Activated CD4-positive, alpha-beta memory T cell treated with anti-CD3 and anti-CD28 coated beads for 36 hours (primary cell): ENCODE results near the gene KDM8. TPM values are rescaled to one million over a fixed set of nuclear protein-coding genes. Genes with fewer than 3 reads are reported as not detected.
A peak's percentile ranks its signal among the peaks of the same experiment; 100 is the strongest.

Experiments used
- CTCF ChIA-PET: fragments of 350-600 bp; sonication (Branson Sonifier 250); formaldehyde crosslinking; loops from one replicate; lab custom pipeline; 2021; ENCODE audit warnings: antibody characterized with exemption, inconsistent platforms; lab: Charles Lee
- POLR2A ChIA-PET: fragments of 350-600 bp; sonication (Branson Sonifier 250); formaldehyde crosslinking; loops from one replicate; lab custom pipeline; 2021; ENCODE audit warnings: antibody characterized with exemption; lab: Charles Lee
- DNase-seq: peaks from one replicate; pipeline ENCODE4 v3.0.0-alpha.2; 2020
- H3K27ac Mint-ChIP-seq: one replicate; pipeline ENCODE4 v1.8.0; 2021; ENCODE audit warnings: mixed read lengths
- H3K27me3 Mint-ChIP-seq: one replicate; pipeline ENCODE4 v1.8.0; 2021; ENCODE audit warnings: mixed read lengths
- H3K36me3 Mint-ChIP-seq: one replicate; pipeline ENCODE4 v1.8.0; 2021; ENCODE audit warnings: mixed read lengths
- H3K4me1 Mint-ChIP-seq: one replicate; pipeline ENCODE4 v1.8.0; 2021; ENCODE audit warnings: low read depth, mixed read lengths
- H3K4me3 Mint-ChIP-seq: one replicate; pipeline ENCODE4 v1.8.0; 2021; ENCODE audit warnings: mild to moderate bottlenecking, mixed read lengths
- H3K9me3 Mint-ChIP-seq: one replicate; pipeline ENCODE4 v1.8.0; 2021; ENCODE audit warnings: mixed read lengths
- intact Hi-C: fragments of 100-400 bp; cut with micrococcal nuclease; formaldehyde crosslinking; loops from one replicate; pipeline ENCODE4 v1.15.1; 2023
- total RNA-seq, 2 experiments: library from RNA; stranded (reverse); gene quantifications; one replicate each; pipeline ENCODE4 v1.2.3, GENCODE V29; 2021

The KDM8 gene
- total RNA-seq, 2 experiments from 2014 or later, result 8.7 to 9.7 TPM

DNA sequence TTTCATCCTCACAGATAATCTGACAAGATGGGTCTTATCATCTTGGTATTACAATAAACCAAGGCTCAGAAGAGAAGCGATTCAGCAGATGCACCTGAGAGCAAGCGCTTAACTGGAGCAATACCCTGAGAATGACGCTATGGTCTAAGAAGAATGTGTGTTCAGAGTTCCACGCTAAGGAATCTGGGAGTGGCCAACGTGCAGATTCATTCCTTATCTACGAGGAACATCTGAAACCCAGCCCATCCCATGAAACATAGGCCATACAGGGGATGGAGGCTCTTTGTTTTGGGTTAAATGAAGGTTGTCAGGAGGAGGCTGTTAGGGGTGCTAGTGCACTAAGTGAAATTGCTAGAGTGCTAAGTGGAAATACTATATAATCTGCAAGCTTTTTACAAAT, 28.5 kb upstream of the KDM8 start:
- intact Hi-C loops, result no loop called here
- DNase-seq, result no peak
- ChIA-PET POLR2A (interaction anchor here (1.0 kb wide), 1 partner anchor 232 kb away, joined by 3 read pairs; no protein-coding TSS in a partner anchor), CTCF (interaction anchor here (2.5 kb wide), 1 partner anchor 192 kb away, joined by 14 read pairs; no protein-coding TSS in a partner anchor)
- Mint-ChIP-seq H3K4me1 (peaks cover 73% of the 10 kb centered on the region), H3K4me3 (no peak overlapping the region), H3K27ac (peak overlapping the region; percentile 60), H3K9me3 (peaks cover 11% of the 10 kb centered on the region), H3K27me3 (no peaks in the 10 kb centered on the region), H3K36me3 (peaks cover 5% of the 10 kb centered on the region)

DNA sequence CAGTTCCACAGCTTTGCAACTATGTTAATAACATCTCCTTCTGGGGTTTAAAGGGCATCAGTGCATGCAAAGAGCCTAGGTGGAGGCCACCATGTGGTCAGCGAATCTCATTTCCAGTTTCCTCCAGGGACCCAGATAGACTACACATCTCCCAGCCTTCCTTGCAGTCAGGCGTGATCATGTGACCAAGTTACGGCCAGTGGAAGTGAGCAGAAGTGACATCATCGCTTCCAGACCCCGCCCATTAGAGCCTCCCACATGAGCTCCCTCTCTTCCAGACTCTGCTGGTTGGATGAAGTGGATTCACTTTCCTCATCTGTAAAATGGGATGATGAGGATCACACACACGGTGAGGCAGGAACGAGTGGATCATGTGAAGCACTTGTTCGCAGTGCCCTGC, 27.4 kb upstream of the KDM8 start:
- DNase-seq, result no peak
- Mint-ChIP-seq H3K27ac (peak overlapping the region; percentile 91), H3K4me3 (no peak overlapping the region), H3K27me3 (no peaks in the 10 kb centered on the region), H3K9me3 (peaks cover 11% of the 10 kb centered on the region), H3K36me3 (peaks cover 5% of the 10 kb centered on the region), H3K4me1 (peaks cover 64% of the 10 kb centered on the region)
- intact Hi-C loops, result no loop called here
- CTCF ChIA-PET, result interaction anchor here (1.5 to 2.2 kb wide), 3 partner anchors 20 to 192 kb away, joined by 3 to 5 read pairs (median 4); no protein-coding TSS in a partner anchor
- POLR2A ChIA-PET, result no interaction called here

DNA sequence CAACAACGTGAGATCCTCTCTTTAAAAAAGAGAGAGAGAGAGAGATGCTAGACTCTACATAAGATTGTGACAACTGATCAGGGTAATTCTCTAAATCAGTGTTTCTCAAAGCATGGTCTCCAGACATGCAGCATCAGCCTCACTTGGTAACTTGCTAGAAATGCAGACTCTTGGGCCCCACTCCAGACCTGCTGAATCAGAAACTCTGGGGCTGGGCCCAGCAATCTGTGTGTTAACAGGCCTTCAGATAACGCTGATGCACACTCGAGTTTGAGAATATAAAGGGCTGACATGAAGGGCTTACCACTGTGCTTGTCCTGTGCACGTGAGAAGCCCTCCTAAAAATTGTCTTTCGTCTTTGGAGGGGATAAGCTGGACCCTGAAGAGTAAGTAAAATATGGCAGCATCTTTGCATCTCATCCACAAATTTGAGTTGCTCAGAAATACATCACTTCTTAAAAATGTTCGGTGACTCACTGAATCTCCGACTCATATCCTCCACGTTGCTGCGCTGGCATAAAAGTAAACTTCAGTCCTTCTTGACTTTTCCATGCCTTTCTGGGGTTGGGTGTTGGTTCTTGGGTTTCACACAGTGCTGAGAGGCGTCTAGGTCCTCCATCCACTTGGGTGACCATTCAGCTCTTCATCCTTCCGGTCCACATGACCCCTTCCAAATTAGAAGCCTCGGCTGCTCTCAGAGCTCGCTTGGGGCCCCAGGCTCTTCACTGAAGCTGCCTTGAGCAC, 26.1 kb upstream of the KDM8 start:
- Mint-ChIP-seq H3K4me3 (no peak overlapping the region), H3K9me3 (peaks cover 3% of the 10 kb centered on the region), H3K4me1 (peaks cover 55% of the 10 kb centered on the region), H3K27ac (peak overlapping the region; percentile 91), H3K27me3 (no peaks in the 10 kb centered on the region), H3K36me3 (no peaks in the 10 kb centered on the region)
- intact Hi-C loops, result no loop called here
- POLR2A ChIA-PET, result no interaction called here
- CTCF ChIA-PET, result interaction anchor here (0.6 to 5.1 kb wide), 8 partner anchors 21 to 190 kb away, joined by 3 to 73 read pairs (median 12); partner anchors contain the start of gene KDM8
- DNase-seq, result peak; percentile 69

DNA sequence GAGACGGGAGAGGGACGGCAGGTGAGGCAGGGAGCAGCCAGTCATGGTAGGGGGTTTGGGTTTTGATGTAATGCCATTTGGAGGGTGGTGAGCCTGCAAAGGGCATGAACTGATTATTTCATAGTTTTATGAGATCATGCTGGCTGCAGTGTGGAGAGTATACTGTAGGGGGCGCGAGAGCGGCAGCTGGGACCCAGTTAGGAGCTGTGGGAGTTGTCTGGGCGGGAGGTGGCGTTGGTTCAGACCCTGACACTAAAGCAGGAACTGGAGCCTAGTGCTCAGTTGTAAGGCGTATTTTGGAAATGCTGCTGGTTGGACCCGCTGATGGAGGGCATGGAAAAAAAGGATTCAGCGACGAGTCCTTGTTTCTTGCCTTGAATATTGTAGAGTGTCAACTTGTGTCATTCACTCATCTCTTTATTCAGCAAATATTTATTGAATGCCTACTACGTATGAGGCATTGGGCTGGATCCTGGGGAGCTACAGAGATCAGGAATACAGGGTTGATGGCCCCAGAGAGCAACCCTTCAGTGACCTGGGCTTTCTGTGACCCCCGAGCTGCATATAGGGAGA, 23.7 kb upstream of the KDM8 start:
- peaks cover 36% of the 10 kb centered on the region for H3K4me1 Mint-ChIP-seq
- H3K27me3 Mint-ChIP-seq, result no peaks in the 10 kb centered on the region
- ChIA-PET POLR2A (interaction anchor here (0.6 to 1.7 kb wide), 7 partner anchors 10 to 1307 kb away, joined by 3 to 6 read pairs (median 3); partner anchors contain the start of genes KDM8 and NSMCE1), CTCF (interaction anchor here (0.8 to 5.1 kb wide), 45 partner anchors 8 to 277 kb away, joined by 3 to 73 read pairs (median 5); partner anchors contain the start of gene KDM8)
- peaks cover 3% of the 10 kb centered on the region for H3K9me3 Mint-ChIP-seq
- no peaks in the 10 kb centered on the region for H3K36me3 Mint-ChIP-seq
- peak overlapping the region; percentile 48 for H3K27ac Mint-ChIP-seq
- peak overlapping the region; percentile 39 for H3K4me3 Mint-ChIP-seq
- DNase-seq, result peak; percentile 94
- intact Hi-C loops, result loop anchor here (1.0 to 2.0 kb wide), 6 partner anchors 20 to 277 kb away; partner anchors contain the start of gene KDM8

DNA sequence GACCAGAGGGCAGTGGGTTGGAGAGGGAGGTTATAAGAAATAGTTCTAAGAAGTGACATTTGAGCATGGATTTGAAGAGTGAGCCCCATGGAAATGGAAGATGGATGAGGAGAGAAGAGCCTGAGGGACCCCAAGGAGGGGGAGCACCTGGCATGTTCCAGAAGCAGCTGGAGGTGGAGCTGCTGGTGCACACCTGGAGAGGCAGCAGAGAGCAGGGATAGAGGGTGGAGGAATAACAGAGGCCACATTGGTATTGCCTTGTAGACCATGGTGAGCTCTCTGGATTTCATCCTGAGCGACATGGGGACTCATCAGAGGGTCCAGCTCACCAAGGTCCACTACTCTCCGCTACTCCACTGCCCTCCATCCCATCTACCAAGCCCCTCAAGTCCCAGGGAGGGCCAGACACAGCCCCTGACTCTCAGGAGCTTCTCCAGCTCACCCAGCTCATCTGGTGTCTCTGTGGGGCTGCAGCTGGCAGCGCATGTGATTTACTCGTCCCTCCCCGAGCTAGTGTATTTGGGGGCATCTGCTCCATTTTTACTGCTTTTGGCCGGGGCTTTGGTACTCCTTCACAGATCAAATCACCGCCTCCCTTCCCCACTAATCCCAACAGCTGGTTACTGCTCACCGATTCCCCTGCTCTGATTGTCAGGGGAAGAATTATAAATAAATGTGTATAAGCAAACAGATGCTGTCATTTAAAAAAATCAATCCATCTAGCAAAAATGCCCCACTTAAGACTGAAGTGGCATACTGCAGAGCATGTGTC, 22.1 kb upstream of the KDM8 start:
- Mint-ChIP-seq H3K9me3 (peaks cover 3% of the 10 kb centered on the region), H3K4me1 (peaks cover 31% of the 10 kb centered on the region), H3K4me3 (no peak overlapping the region), H3K36me3 (no peaks in the 10 kb centered on the region), H3K27ac (no peak overlapping the region), H3K27me3 (no peaks in the 10 kb centered on the region)
- ChIA-PET POLR2A (no interaction called here), CTCF (interaction anchor here (0.6 to 5.1 kb wide), 9 partner anchors 11 to 256 kb away, joined by 3 to 73 read pairs (median 9); partner anchors contain the start of gene KDM8)
- intact Hi-C loops, result no loop called here
- no peak for DNase-seq

DNA sequence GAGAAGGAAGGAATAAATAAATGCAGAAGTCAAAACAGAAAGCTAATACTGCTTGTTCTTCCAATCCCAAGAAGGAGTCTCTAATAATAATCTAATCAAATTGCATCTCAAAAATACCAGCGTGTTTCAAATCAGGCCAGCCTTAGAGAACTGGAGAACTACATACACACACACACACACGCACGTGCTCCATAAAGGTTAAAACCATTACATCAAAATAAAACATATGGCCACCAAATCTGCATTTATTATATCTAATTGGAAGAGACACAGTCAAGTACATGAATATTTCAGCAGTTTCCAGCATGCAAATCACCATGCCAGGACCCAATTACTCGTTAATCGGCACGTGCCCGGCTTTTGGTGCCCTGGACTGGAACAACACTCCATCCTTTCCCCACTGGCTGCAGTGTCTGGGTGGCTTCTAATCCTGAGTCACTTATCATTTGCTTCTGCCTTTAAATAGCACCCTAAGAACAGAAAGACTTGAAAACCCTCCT, 20.4 kb upstream of the KDM8 start:
- H3K4me3 Mint-ChIP-seq, result no peak overlapping the region
- POLR2A ChIA-PET, result no interaction called here

DNA sequence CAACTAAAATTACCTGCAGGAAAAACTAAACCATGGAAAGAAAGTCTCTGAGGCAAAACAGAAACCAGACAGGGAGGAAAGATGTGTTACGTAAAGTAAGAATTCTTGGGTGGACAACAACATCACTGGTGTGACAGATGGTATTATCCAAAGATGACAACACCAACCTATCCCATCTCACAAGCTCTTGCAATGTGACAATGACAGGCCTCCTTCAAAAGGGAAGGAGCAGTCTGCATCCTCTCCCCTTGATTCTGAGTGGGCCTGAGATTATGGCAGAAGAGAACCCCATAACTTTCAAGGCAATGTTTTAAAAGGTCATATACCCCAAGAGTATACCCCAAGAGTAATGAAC, 17.6 kb upstream of the KDM8 start:
- Mint-ChIP-seq H3K4me1 (peaks cover 4% of the 10 kb centered on the region), H3K9me3 (peaks cover 3% of the 10 kb centered on the region), H3K4me3 (no peak overlapping the region), H3K27ac (no peak overlapping the region), H3K36me3 (no peaks in the 10 kb centered on the region), H3K27me3 (no peaks in the 10 kb centered on the region)
- CTCF ChIA-PET, result no interaction called here
- POLR2A ChIA-PET, result no interaction called here
- intact Hi-C loops, result no loop called here
- DNase-seq, result no peak

More for the DNA sequence above, 20.4 kb upstream of the KDM8 start:
- CTCF ChIA-PET, result no interaction called here
- Mint-ChIP-seq H3K27me3 (no peaks in the 10 kb centered on the region), H3K36me3 (no peaks in the 10 kb centered on the region), H3K9me3 (peaks cover 3% of the 10 kb centered on the region), H3K4me1 (peaks cover 20% of the 10 kb centered on the region), H3K27ac (no peak overlapping the region)
- intact Hi-C loops, result no loop called here
- no peak for DNase-seq

DNA sequence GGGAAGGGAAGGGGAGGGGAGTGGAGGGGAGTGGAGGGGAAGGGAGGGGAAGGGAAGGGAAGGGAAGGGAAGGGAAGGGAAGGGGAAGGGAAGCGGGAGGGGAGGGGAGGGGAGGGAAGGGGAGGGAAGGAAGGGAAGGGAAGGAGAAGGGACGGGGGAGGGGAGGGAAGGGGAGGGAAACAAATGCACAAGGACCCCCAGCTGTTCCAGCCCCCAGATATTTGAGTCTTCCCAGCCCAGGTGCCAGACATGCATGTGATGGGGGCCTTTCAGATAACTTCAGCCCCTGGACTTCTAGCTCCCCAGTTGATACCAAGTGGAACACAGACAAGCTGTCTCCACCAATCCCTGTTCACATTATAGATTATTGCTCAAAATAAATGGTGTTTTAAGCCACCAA, 14.7 kb upstream of the KDM8 start:
- Mint-ChIP-seq H3K27ac (no peak overlapping the region), H3K36me3 (no peaks in the 10 kb centered on the region), H3K9me3 (no peaks in the 10 kb centered on the region), H3K4me3 (no peak overlapping the region), H3K27me3 (no peaks in the 10 kb centered on the region), H3K4me1 (peaks cover 4% of the 10 kb centered on the region)
- DNase-seq, result no peak
- ChIA-PET CTCF (interaction anchor here (3.1 kb wide), 1 partner anchor 9 kb away, joined by 15 read pairs; no protein-coding TSS in a partner anchor), POLR2A (no interaction called here)
- intact Hi-C loops, result no loop called here

DNA sequence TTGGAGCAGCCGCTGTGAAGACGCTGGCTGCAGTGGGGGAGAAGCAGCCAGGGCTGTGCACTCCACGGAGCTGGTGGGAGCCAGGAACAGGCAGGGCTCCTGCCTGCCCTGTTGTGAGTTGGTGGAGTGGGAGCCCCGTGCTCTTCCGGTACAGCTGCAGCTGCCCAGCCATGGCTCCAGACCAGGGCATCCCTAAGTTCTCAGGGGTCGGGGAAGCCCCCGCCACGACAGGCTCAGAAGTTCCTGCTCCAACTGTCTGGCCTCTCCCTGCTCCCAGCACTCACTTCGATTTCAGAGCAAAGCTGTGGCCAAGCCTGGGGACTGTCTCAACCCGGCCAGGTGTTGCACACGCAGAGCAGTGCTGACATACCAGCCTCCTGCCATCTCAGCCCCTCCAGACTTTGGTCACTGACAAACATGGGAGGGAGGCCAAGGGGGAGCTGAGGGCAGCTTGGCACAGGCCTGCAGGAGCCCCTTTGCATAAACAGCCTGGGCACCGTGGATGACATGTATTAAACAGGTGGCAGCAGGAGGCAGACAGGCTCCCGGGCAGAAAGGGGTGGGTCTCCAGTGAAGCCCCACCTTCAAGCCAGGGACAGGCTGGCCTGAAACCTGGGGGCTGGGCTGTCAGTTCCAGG, 13.9 kb upstream of the KDM8 start:
- Mint-ChIP-seq H3K9me3 (peaks cover 3% of the 10 kb centered on the region), H3K27ac (no peak overlapping the region), H3K4me1 (peaks cover 7% of the 10 kb centered on the region), H3K4me3 (no peak overlapping the region), H3K27me3 (no peaks in the 10 kb centered on the region), H3K36me3 (no peaks in the 10 kb centered on the region)
- POLR2A ChIA-PET, result no interaction called here
- intact Hi-C loops, result no loop called here
- CTCF ChIA-PET, result interaction anchor here (3.1 kb wide), 1 partner anchor 10 kb away, joined by 15 read pairs; no protein-coding TSS in a partner anchor
- DNase-seq, result no peak

DNA sequence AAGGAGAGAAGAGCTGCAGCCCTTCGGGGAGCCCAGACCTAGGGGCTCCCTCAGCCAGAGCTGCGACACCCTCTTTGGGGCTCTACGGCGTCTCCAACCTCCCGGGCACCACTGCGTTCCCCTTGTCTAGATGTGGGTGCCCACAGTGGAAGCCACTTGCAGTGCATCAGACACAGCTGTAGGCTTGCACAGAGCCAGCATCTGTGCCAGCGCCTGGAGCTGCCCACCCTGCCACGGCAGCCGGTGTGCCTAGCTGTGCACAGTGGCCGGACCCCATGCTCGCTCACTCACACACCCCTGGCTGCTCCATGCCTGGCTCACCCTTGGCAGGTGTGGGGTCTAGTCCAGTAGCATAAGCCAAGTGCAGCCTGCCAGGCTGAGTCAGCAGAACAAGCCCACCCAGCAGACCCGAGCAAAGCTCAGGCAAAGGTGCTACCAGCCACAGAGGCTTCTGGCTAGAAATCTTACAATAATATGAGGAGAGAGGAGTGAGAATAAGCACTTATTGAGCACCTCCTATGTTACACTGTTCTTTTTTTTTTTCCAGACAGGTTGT, 12.9 kb upstream of the KDM8 start:
- Mint-ChIP-seq H3K4me1 (peaks cover 16% of the 10 kb centered on the region), H3K4me3 (no peak overlapping the region), H3K27ac (no peak overlapping the region), H3K9me3 (peaks cover 11% of the 10 kb centered on the region), H3K27me3 (no peaks in the 10 kb centered on the region), H3K36me3 (no peaks in the 10 kb centered on the region)
- ChIA-PET POLR2A (no interaction called here), CTCF (interaction anchor here (3.1 kb wide), 1 partner anchor 11 kb away, joined by 15 read pairs; no protein-coding TSS in a partner anchor)
- intact Hi-C loops, result no loop called here
- no peak for DNase-seq

DNA sequence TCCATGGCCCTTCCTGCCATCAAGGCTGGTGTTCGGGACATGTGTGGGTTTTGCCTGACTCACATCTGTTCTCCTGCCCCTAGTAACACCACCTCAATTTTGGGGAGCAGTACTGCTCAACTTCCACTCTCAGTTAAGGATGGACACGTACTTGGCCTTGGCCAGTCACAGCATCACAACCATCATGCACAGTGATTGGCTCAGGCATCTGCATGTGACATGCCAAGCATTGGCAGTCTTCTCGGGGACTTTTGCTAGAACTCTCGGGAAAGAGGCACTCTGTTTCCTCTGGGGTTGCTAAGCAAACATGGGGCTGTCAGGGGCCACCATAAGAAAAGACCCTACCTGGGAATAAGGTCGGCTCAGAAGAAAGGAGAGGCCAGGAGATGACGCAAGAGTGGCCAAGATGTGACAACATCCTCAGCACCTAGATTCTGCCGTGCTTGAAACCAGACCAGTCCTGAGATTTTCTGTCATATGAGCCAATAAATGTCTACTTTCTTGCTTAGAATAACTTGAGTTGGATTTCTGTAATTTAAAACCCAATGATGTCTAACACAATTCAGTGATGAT, 11.9 kb upstream of the KDM8 start:
- no peaks in the 10 kb centered on the region for H3K27me3 Mint-ChIP-seq
- H3K27ac Mint-ChIP-seq, result no peak overlapping the region
- peaks cover 23% of the 10 kb centered on the region for H3K4me1 Mint-ChIP-seq
- CTCF ChIA-PET, result interaction anchor here (0.6 to 3.1 kb wide), 3 partner anchors 12 to 43 kb away, joined by 3 to 15 read pairs (median 5); no protein-coding TSS in a partner anchor
- POLR2A ChIA-PET, result no interaction called here
- no peak for DNase-seq
- no peak overlapping the region for H3K4me3 Mint-ChIP-seq
- intact Hi-C loops, result no loop called here
- no peaks in the 10 kb centered on the region for H3K36me3 Mint-ChIP-seq
- H3K9me3 Mint-ChIP-seq, result peaks cover 11% of the 10 kb centered on the region
